ENCODE measurements around the gene UBA52. TPM values are rescaled to one million over a fixed set of nuclear protein-coding genes. Genes with fewer than 3 reads are reported as not detected.

Gene UBA52
- total and polyA plus RNA-seq, 10 of the 15 experiments (the other 5 are each of a cell fraction or from before 2014, with no cell fraction given): 1,131 to 2,392 (median 1,645) TPM

DNA sequence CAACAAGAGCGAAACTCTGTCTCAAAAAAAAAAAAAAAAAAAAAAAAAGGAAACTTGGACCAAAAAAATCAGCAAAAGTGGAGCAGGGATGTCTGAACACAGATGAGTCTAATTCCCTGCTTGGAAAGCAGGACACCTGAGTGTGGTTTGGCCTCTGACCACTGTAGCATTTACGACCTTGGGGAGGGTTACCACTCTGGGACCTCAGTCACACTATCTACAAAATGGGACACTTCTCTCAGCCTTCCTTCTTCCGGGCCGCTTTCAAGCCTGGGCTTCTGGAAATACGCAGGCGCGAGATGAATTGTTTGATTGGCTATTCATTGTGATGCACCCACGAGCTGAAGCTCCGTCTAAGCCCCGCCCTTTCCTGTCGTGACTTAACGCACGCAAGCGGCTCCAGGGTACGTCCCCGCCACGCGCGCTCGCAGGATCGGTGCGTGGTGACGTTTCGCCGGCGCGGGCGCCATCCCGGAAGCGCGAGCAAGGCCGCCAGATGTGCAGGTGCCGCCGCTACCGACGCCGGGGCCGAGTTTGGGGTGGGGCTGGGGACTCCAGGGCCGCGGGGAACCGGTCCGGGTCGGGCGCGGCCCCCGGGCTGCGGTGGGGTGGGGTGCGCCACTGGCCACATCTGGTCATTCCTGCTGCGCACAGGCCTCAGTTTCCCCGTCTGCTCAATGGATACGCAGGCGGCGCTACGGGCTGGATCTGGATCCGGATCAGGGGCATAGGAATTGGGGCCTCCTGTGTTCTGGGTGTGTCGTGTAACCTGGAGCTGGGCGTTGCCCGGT is 14.1 kb upstream of the UBA52 start, which contains the start of gene KXD1:
TSS of gene KXD1 (plus strand) at position 460 of the 791 bp plus-strand sequence. CDS start 4,187 bp downstream, outside the sequence.
- peak within 1 kb of the TSS; percentile 45 for H2AFZ ChIP-seq (ENCODE audit: control insufficient read depth, low read depth, low read length)
- ATAC-seq: peak; percentile 97
- TSS peak; percentile 94 for BruUV-seq (replicated peaks)
- ChIA-PET CTCF (interaction anchor here (0.7 to 5.6 kb wide), 14 partner anchors 11 to 290 kb away, joined by 3 to 35 read pairs (median 5); partner anchors contain the start of genes ELL, FKBP8, REX1BD and UBA52), POLR2A (interaction anchor here (0.6 to 7.5 kb wide), 15 partner anchors 12 to 506 kb away, joined by 3 to 79 read pairs (median 7); partner anchors contain the start of genes ELL, FKBP8, REX1BD and UBA52), RAD21 (ENCODE audit: unreplicated experiment) (interaction anchor here (0.7 to 7.1 kb wide), 8 partner anchors 13 to 184 kb away, joined by 4 to 39 read pairs (median 8); partner anchors contain the start of genes ELL, FKBP8, REX1BD and UBA52), SMC1A (ENCODE audit: uncharacterized antibody, unreplicated experiment) (interaction anchor here (1.0 to 4.8 kb wide), 10 partner anchors 10 to 79 kb away, joined by 3 to 29 read pairs (median 4); partner anchors contain the start of genes ELL, FKBP8, REX1BD and UBA52)
- peak within 1 kb of the TSS; percentile 89 for H3K9ac ChIP-seq (ENCODE audit: control insufficient read depth, insufficient read depth, low read length)
- intact Hi-C loops (cut with micrococcal nuclease; ENCODE audit: unreplicated experiment): loop anchor here (1.0 kb wide), 1 partner anchor 35 kb away; the partner anchor contains the start of gene ELL
- in situ Hi-C loops (cut with MboI): no loop called here
- H3K4me2 ChIP-seq (ENCODE audit: control insufficient read depth, insufficient read depth): peak within 1 kb of the TSS; percentile 82
- peak within 1 kb of the TSS; percentile 95 for H3K4me3 ChIP-seq
- no peaks in the 10 kb centered on the region for H3K4me1 ChIP-seq (ENCODE audit: control insufficient read depth, insufficient read depth, low read length)
- peaks cover 32% of the 10 kb centered on the region for H3K79me2 ChIP-seq (ENCODE audit: control insufficient read depth, insufficient read depth, low read length)
- peak; percentile 99 for FAIRE-seq
- H3K27me3 ChIP-seq (replicated peaks in 1 of 2; ENCODE audit: control insufficient read depth in 2 of 2, insufficient read depth in 2 of 2, low read length in 1 of 2): no peaks in the 10 kb centered on the region
- no peaks in the 10 kb centered on the region for H4K20me1 ChIP-seq (ENCODE audit: control insufficient read depth, insufficient read depth)
- 1% methylated on average over 43 of the region's 58 CpGs for WGBS (ENCODE audit: insufficient coverage, insufficient replicate concordance, low lambda C conversion rate, missing lambda C conversion rate)
- H3K9me3 ChIP-seq (replicated peaks; ENCODE audit: control insufficient read depth, insufficient read depth, low read length): no peaks in the 10 kb centered on the region
- H3K27ac ChIP-seq (ENCODE audit: control insufficient read depth, insufficient read depth): peak within 1 kb of the TSS; percentile 85
- DNase-seq (ENCODE audit: low read depth, low spot score): peak; percentile 98
- H3K36me3 ChIP-seq (ENCODE audit: control insufficient read depth in 2 of 2, insufficient read depth in 2 of 2, low read length in 1 of 2): peaks cover 4 to 5% of the 10 kb centered on the region in 2 experiments; a peak in 3 of 4 replicates
- TF ChIP-seq ZNF207 (IDR thresholded peaks at IDR 0.05; ENCODE audit: borderline replicate concordance): no peak
- TF ChIP-seq, protein P1, sequence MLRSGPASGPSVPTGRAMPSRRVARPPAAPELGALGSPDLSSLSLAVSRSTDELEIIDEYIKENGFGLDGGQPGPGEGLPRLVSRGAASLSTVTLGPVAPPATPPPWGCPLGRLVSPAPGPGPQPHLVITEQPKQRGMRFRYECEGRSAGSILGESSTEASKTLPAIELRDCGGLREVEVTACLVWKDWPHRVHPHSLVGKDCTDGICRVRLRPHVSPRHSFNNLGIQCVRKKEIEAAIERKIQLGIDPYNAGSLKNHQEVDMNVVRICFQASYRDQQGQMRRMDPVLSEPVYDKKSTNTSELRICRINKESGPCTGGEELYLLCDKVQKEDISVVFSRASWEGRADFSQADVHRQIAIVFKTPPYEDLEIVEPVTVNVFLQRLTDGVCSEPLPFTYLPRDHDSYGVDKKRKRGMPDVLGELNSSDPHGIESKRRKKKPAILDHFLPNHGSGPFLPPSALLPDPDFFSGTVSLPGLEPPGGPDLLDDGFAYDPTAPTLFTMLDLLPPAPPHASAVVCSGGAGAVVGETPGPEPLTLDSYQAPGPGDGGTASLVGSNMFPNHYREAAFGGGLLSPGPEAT (IDR thresholded peaks at IDR 0.05; ENCODE audit: low read depth): peak; percentile 66
- TF ChIP-seq, protein P2, sequence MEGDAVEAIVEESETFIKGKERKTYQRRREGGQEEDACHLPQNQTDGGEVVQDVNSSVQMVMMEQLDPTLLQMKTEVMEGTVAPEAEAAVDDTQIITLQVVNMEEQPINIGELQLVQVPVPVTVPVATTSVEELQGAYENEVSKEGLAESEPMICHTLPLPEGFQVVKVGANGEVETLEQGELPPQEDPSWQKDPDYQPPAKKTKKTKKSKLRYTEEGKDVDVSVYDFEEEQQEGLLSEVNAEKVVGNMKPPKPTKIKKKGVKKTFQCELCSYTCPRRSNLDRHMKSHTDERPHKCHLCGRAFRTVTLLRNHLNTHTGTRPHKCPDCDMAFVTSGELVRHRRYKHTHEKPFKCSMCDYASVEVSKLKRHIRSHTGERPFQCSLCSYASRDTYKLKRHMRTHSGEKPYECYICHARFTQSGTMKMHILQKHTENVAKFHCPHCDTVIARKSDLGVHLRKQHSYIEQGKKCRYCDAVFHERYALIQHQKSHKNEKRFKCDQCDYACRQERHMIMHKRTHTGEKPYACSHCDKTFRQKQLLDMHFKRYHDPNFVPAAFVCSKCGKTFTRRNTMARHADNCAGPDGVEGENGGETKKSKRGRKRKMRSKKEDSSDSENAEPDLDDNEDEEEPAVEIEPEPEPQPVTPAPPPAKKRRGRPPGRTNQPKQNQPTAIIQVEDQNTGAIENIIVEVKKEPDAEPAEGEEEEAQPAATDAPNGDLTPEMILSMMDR (IDR thresholded peaks at IDR 0.05 in 2 of 3, conservative IDR thresholded peaks at IDR 0.05 in 1 of 3; ENCODE audit: control insufficient read depth in 2 of 3, extremely low read depth in 1 of 3, insufficient read depth in 1 of 3, low read depth in 3 of 3, low read length in 3 of 3): no peak
- peak; percentile 81 for TF ChIP-seq POLR2AphosphoS5 (IDR thresholded peaks at IDR 0.05; ENCODE audit: low read length)
- TF ChIP-seq KAT2A (conservative IDR thresholded peaks at IDR 0.05; ENCODE audit: control insufficient read depth, low read depth, low read length): no peak
- TF ChIP-seq, protein P3, sequence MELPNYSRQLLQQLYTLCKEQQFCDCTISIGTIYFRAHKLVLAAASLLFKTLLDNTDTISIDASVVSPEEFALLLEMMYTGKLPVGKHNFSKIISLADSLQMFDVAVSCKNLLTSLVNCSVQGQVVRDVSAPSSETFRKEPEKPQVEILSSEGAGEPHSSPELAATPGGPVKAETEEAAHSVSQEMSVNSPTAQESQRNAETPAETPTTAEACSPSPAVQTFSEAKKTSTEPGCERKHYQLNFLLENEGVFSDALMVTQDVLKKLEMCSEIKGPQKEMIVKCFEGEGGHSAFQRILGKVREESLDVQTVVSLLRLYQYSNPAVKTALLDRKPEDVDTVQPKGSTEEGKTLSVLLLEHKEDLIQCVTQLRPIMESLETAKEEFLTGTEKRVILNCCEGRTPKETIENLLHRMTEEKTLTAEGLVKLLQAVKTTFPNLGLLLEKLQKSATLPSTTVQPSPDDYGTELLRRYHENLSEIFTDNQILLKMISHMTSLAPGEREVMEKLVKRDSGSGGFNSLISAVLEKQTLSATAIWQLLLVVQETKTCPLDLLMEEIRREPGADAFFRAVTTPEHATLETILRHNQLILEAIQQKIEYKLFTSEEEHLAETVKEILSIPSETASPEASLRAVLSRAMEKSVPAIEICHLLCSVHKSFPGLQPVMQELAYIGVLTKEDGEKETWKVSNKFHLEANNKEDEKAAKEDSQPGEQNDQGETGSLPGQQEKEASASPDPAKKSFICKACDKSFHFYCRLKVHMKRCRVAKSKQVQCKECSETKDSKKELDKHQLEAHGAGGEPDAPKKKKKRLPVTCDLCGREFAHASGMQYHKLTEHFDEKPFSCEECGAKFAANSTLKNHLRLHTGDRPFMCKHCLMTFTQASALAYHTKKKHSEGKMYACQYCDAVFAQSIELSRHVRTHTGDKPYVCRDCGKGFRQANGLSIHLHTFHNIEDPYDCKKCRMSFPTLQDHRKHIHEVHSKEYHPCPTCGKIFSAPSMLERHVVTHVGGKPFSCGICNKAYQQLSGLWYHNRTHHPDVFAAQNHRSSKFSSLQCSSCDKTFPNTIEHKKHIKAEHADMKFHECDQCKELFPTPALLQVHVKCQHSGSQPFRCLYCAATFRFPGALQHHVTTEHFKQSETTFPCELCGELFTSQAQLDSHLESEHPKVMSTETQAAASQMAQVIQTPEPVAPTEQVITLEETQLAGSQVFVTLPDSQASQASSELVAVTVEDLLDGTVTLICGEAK (IDR thresholded peaks at IDR 0.05; ENCODE audit: borderline replicate concordance): peak; percentile 46; the same call in 1 of the 2 replicates
- TF ChIP-seq, protein P4, sequence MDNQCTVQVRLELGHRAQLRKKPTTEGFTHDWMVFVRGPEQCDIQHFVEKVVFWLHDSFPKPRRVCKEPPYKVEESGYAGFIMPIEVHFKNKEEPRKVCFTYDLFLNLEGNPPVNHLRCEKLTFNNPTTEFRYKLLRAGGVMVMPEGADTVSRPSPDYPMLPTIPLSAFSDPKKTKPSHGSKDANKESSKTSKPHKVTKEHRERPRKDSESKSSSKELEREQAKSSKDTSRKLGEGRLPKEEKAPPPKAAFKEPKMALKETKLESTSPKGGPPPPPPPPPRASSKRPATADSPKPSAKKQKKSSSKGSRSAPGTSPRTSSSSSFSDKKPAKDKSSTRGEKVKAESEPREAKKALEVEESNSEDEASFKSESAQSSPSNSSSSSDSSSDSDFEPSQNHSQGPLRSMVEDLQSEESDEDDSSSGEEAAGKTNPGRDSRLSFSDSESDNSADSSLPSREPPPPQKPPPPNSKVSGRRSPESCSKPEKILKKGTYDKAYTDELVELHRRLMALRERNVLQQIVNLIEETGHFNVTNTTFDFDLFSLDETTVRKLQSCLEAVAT (IDR thresholded peaks at IDR 0.05): peak; percentile 68
- TF ChIP-seq YY1 (IDR thresholded peaks at IDR 0.05; ENCODE audit: low read depth, low read length): peak; percentile 55; the same call in 1 of the 2 replicates
- TF ChIP-seq, protein P5, sequence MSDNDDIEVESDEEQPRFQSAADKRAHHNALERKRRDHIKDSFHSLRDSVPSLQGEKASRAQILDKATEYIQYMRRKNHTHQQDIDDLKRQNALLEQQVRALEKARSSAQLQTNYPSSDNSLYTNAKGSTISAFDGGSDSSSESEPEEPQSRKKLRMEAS (IDR thresholded peaks at IDR 0.05; ENCODE audit: low read depth, low read length): peak; percentile 85
